WERI-Rb-1 (cell line): ENCODE results near the gene EEFSEC.

Source experiments
- DNase-seq: peaks from one replicate; pipeline ENCODE4 v3.0.0-alpha.2; 2020
- H3K27ac ChIP-seq: fragments of 250-450 bp; sonication (Bioruptor Pico); 2 replicates; pipeline ENCODE4 v1.5.1; 2020; ENCODE audit warnings: mild to moderate bottlenecking, moderate library complexity
- H3K27me3 ChIP-seq: fragments of 250-450 bp; sonication (Bioruptor Pico); 2 replicates; pipeline ENCODE4 v1.5.1; 2021; ENCODE audit warnings: mild to moderate bottlenecking, low read depth, moderate library complexity; ENCODE audit not compliant: insufficient read depth, severe bottlenecking
- H3K36me3 ChIP-seq: fragments of 250-450 bp; sonication (Bioruptor Pico); 2 replicates; pipeline ENCODE4 v1.5.1; 2020; ENCODE audit warnings: mild to moderate bottlenecking, moderate library complexity
- H3K4me3 ChIP-seq: 2 replicates; pipeline ENCODE4 v1.5.1; 2011; ENCODE audit warnings: low read depth, mild to moderate bottlenecking, control low read depth, low read length
- H3K9me3 ChIP-seq: fragments of 250-450 bp; sonication (Bioruptor Pico); 2 replicates; pipeline ENCODE4 v1.5.1; 2021; ENCODE audit warnings: mild to moderate bottlenecking, moderate library complexity; ENCODE audit not compliant: severe bottlenecking
- TF ChIP-seq, protein P1 (sequence below): IDR thresholded peaks from 2 replicates; pipeline ENCODE4 v1.5.1; 2011; ENCODE audit warnings: low read depth, mild to moderate bottlenecking, control low read depth, inconsistent platforms, low read length

The EEFSEC gene

DNA sequence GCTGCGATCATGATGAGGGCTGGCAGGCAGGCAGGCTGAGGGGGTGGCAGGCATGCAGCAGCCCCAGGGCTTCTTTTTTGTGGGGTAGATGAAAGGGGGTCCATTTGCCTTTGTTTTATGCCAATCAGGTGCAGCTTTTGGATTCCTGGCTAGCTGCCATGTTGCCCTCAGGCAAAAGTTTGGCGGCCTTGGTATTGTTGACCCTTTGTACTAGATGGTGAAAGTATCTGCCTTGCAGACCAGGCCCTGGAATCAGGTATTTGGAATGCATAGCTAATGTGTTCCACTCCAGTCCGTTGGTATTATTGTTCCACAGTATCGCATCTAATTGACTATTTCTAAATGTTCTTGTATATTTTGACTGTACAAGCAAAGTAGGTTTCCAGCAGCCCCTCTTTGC is 35.0 kb downstream of the EEFSEC start:
- no peak overlapping the region for H3K4me3 ChIP-seq
- H3K27ac ChIP-seq, result no peak overlapping the region
- TF ChIP-seq, protein P1, sequence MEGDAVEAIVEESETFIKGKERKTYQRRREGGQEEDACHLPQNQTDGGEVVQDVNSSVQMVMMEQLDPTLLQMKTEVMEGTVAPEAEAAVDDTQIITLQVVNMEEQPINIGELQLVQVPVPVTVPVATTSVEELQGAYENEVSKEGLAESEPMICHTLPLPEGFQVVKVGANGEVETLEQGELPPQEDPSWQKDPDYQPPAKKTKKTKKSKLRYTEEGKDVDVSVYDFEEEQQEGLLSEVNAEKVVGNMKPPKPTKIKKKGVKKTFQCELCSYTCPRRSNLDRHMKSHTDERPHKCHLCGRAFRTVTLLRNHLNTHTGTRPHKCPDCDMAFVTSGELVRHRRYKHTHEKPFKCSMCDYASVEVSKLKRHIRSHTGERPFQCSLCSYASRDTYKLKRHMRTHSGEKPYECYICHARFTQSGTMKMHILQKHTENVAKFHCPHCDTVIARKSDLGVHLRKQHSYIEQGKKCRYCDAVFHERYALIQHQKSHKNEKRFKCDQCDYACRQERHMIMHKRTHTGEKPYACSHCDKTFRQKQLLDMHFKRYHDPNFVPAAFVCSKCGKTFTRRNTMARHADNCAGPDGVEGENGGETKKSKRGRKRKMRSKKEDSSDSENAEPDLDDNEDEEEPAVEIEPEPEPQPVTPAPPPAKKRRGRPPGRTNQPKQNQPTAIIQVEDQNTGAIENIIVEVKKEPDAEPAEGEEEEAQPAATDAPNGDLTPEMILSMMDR, result no peak
- no peak for DNase-seq
- no peaks in the 10 kb centered on the region for H3K27me3 ChIP-seq
- H3K36me3 ChIP-seq, result no peaks in the 10 kb centered on the region
- no peaks in the 10 kb centered on the region for H3K9me3 ChIP-seq

DNA sequence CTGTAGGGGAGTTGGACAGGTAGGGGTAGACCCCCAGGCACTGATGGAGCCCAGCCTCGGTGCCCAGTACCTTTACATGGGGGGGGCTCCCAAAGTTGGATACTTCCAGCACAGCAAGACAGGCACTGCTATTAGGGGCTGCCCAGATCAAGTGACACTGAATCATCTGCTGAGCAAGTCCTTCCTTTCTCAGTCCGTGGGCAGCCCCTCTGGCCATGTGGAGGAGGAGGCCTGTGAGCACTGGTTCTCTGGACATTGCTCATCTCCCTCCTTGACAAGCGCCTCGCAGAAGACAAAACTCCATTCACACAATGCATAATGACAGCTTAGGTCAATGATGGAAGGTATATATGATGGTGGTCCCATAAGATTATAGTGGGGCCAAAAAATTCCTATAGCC is 35.7 kb downstream of the EEFSEC start:
- TF ChIP-seq, protein P1, result no peak
- Histone ChIP-seq H3K27ac (no peak overlapping the region), H3K36me3 (no peaks in the 10 kb centered on the region), H3K4me3 (no peak overlapping the region), H3K27me3 (no peaks in the 10 kb centered on the region), H3K9me3 (no peaks in the 10 kb centered on the region)
- DNase-seq, result no peak

DNA sequence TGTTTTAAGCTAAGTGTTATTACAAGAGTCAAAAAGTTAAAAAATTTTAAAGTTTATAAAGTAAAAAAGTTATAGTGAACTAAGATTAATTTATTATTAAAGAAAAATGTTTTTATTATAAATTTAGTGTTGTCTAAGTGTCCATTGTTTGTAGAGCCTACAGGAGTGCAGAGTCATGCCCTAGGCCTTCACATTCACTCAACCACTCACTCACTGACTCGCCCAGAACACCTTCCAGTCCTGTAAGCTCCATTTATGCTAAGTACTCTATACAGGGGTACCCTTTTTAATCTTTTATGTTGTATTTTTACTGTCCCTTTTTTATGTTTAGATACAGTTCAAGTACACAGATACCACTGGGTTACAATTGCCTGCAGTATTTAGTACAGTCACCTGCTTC is 37.2 kb downstream of the EEFSEC start:
- no peaks in the 10 kb centered on the region for H3K27me3 ChIP-seq
- no peaks in the 10 kb centered on the region for H3K9me3 ChIP-seq
- H3K27ac ChIP-seq, result no peak overlapping the region
- TF ChIP-seq, protein P1, result no peak
- DNase-seq, result no peak
- no peak overlapping the region for H3K4me3 ChIP-seq
- H3K36me3 ChIP-seq, result no peaks in the 10 kb centered on the region

DNA sequence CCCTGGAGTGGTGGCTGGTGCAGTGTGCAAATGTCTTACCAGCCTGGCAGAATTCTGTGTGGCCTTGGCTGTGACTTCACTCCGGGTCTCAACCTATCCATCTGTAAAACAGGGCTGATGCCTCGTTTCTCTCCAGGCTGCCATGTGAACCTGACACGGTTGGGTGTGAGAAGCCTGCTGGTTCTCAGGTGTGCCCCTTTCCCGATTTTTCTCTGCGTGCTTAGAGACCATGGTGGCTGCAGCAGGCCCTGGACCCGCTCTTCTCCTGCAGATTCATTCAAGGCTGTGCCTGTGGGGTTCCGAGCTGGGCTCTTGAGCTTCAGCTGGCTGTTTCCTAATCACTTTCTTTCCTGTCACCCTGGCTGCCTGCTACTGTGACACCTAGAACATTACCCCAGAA is 38.9 kb downstream of the EEFSEC start:
- DNase-seq, result no peak

DNA sequence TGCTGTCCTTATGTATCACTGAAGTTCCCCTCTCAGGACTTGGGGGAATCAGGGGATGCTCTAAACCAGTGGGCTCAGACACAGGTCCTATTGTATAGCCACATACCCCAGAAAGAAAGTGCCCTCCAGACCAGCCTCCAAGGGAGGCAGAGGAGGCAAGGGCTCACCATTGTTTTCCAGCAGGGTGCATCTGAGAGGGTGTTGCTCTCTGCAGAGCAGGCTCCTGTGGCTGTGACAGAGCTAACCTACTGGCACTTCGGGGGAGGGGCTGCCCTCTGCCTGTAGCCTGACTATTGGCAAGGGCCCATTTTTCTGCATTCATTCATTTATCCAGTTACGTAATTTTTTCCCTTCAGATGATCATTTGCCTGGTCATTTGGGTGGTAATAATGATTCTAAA is 39.9 kb downstream of the EEFSEC start:
- H3K27ac ChIP-seq, result no peak overlapping the region
- TF ChIP-seq, protein P1, result no peak
- no peak for DNase-seq

More for the DNA sequence above, 38.9 kb downstream of the EEFSEC start:
- Histone ChIP-seq H3K9me3 (no peaks in the 10 kb centered on the region), H3K27ac (no peak overlapping the region), H3K4me3 (no peak overlapping the region), H3K27me3 (no peaks in the 10 kb centered on the region), H3K36me3 (no peaks in the 10 kb centered on the region)
- TF ChIP-seq, protein P1, result no peak

DNA sequence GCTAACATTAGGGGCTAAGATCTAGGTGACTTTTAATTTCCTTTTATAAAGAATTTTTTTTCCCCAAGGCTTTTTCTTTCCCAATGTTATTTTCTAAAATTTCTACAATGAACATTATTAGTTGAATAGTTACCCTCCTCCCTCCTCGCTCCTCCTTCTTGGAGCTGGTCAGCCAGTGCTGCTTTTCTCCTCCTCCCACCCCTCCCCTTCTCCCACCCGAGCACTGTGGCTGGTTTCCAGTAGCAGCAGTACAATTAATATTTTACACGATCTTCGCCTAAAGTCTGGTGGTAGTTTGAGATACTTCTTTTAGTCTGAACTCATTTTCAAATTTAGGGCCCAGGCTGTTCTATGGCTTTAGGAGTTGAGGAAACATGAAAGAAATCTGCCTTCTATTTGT is 41.6 kb downstream of the EEFSEC start:
- H3K27ac ChIP-seq, result no peak overlapping the region
- TF ChIP-seq, protein P1, result no peak
- no peaks in the 10 kb centered on the region for H3K27me3 ChIP-seq
- H3K9me3 ChIP-seq, result no peaks in the 10 kb centered on the region
- DNase-seq, result no peak
- H3K4me3 ChIP-seq, result no peak overlapping the region
- H3K36me3 ChIP-seq, result no peaks in the 10 kb centered on the region

More for the DNA sequence above, 39.9 kb downstream of the EEFSEC start:
- Histone ChIP-seq H3K9me3 (no peaks in the 10 kb centered on the region), H3K27me3 (no peaks in the 10 kb centered on the region), H3K4me3 (no peak overlapping the region), H3K36me3 (no peaks in the 10 kb centered on the region)
